Sigmoid colon (tissue), 7 donors: ENCODE results near the gene GABRB1. TPM values are rescaled to one million over a fixed set of nuclear protein-coding genes. Genes with fewer than 3 reads are reported as not detected.
A peak's percentile ranks its signal among the peaks of the same experiment; 100 is the strongest.

ENCODE experiments used
- DNase-seq: peaks from one replicate; pipeline ENCODE4 v3.0.0-alpha.2; 2019
- H3K27ac ChIP-seq, 4 donors: fragments of 200-600 bp; sonication (generic); one replicate each; pipeline ENCODE4 v1.5.1; 2016 to 2019; ENCODE audit warnings: mild to moderate bottlenecking in 1 of 4
- H3K27me3 ChIP-seq, 3 donors: fragments of 200-600 bp; sonication (generic); one replicate each; pipeline ENCODE4 v1.5.1; 2019; ENCODE audit warnings: mild to moderate bottlenecking in 1 of 3
- H3K36me3 ChIP-seq, 4 donors: fragments of 200-600 bp; sonication (generic); one replicate each; pipeline ENCODE4 v1.5.1; 2016 to 2019
- H3K4me1 ChIP-seq, 4 donors: fragments of 200-600 bp; sonication (generic); one replicate each; pipeline ENCODE4 v1.5.1; 2017 to 2019
- H3K4me3 ChIP-seq, 4 donors: fragments of 200-600 bp; sonication (generic); one replicate each; pipeline ENCODE4 v1.5.1; 2017 to 2019; ENCODE audit warnings: mild to moderate bottlenecking in 2 of 4, moderate library complexity in 1 of 4
- H3K9me3 ChIP-seq, 4 donors: fragments of 200-600 bp in 3 of 4; sonication (generic) in 3 of 4; one replicate each; pipeline versions ENCODE4 v1.5.1 to v1.6.1; 2013 to 2019
- CTCF ChIP-seq, 4 experiments: fragments of 450-650 bp in 3 of 4; fragments of 200-600 bp in 1 of 4; IDR thresholded peaks; one replicate each; pipeline ENCODE4 v1.5.1; 2016 to 2019; ENCODE audit warnings: antibody characterized with exemption in 4 of 4, mild to moderate bottlenecking in 3 of 4, moderate library complexity in 2 of 4
- EP300 ChIP-seq, 4 donors: sonication (generic); formaldehyde crosslinking; IDR thresholded peaks; one replicate each; pipeline ENCODE4 v1.6.1; 2017; ENCODE audit warnings: antibody characterized with exemption in 4 of 4
- POLR2A ChIP-seq, 2 donors: fragments of 450-650 bp; IDR thresholded peaks; one replicate each; pipeline ENCODE4 v1.6.1; 2016; ENCODE audit warnings: antibody characterized with exemption in 2 of 2, mild to moderate bottlenecking in 2 of 2, moderate library complexity in 2 of 2
- POLR2AphosphoS5 ChIP-seq, 4 donors: sonication (generic); formaldehyde crosslinking; IDR thresholded peaks; one replicate each; pipeline ENCODE4 v1.6.1; 2017; ENCODE audit warnings: antibody characterized with exemption in 4 of 4
- WGBS, 2 donors: extraction: QIAGEN DNeasy Blood & Tissue Kit; methylation state at CpG; one replicate each; pipeline ENCODE4 v1.1.7; 2013; 5-methylcytosine and 5-hydroxymethylcytosine counted together
- intact Hi-C: fragments of 100-400 bp; cut with DNase I; formaldehyde crosslinking; loops from one replicate; pipeline ENCODE4 v1.15.1; 2023
- polyA plus RNA-seq, 3 donors: library from polyadenylated mRNA; stranded (reverse); fragments of 200-250 nt; gene quantifications; one replicate each; pipeline ENCODE4 v1.2.3, GENCODE V29; 2013
- total RNA-seq, 4 donors: library from RNA; depleted of rRNA; stranded (reverse); fragments of >200 nt; gene quantifications; one replicate each; pipeline ENCODE4 v1.1.0, GENCODE V29; 2016
- donor health status: healthy with polysubstance abuse.
- donor health status: Bipolar disorder and iron deficiency.
- donor health status: healthy.

The GABRB1 gene
- total and polyA plus RNA-seq, 7 donors, result 0.22 to 1.7 (median 0.49) TPM; not detected in 2

DNA sequence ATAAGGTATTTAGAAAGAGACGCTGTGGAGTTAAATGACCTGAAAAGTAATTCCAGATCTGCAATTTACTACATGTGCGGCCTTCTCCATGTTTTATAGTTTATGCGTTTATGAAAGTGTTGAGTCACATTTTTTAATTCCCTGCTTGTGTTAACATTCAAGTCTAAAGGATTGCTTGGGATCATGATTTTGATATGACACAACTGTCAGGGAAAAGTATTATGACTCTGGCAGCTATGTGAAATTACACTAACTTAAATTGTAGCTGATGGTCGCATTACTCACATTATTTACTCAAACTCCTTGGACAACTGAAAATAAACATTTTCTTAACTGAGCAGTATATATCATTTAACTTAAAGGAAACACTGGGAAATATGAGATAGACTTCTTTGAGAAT is 14.3 kb upstream of the GABRB1 start:
- WGBS, 2 donors, result 24 to 62% methylated on average over 4 of the region's 4 CpGs
- no peak overlapping the region for H3K27ac ChIP-seq
- no peak for DNase-seq
- H3K9me3 ChIP-seq, result no peaks in the 10 kb centered on the region
- H3K4me3 ChIP-seq, result no peak overlapping the region
- H3K36me3 ChIP-seq, result no peaks in the 10 kb centered on the region
- no peaks in the 10 kb centered on the region for H3K4me1 ChIP-seq
- no peak for TF ChIP-seq CTCF (IDR thresholded peaks at IDR 0.05)
- intact Hi-C loops, result no loop called here
- no peaks in the 10 kb centered on the region for H3K27me3 ChIP-seq

DNA sequence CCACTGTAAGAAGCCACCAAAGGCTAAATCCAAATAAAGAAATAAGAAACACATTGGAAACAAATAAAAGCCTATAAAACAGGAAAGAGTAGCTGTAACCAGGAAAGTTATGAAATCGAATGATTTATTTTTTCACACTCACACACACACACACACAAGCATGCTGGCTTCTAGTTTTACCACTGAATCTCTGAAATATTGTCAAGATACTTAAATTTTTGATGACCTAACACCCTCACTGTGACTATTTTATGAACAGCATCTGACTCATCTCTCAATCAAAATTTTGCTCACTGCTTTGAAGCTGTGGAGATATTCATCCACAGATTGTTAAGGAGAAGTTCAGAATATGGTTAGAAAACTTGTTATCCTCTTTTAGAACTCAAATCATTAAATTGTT is 13.9 kb upstream of the GABRB1 start:
- H3K36me3 ChIP-seq, result no peaks in the 10 kb centered on the region
- H3K9me3 ChIP-seq, result no peaks in the 10 kb centered on the region
- no peak for TF ChIP-seq CTCF (IDR thresholded peaks at IDR 0.05)
- no peak for TF ChIP-seq POLR2AphosphoS5 (IDR thresholded peaks at IDR 0.05)
- no peak for TF ChIP-seq POLR2A (IDR thresholded peaks at IDR 0.05)
- TF ChIP-seq EP300 (IDR thresholded peaks at IDR 0.05), result no peak
- H3K27me3 ChIP-seq, result no peaks in the 10 kb centered on the region
- 42 to 63% methylated on average over 1 of the region's 1 CpG for WGBS, 2 donors
- intact Hi-C loops, result no loop called here
- no peak for DNase-seq
- no peak overlapping the region for H3K27ac ChIP-seq
- no peaks in the 10 kb centered on the region for H3K4me1 ChIP-seq
- H3K4me3 ChIP-seq, result no peak overlapping the region

- Histone ChIP-seq H3K4me3 (peak overlapping the region in 3 of 4 donors; percentile 26 to 44 (median 44)), H3K27ac (no peak overlapping the region), H3K36me3 (no peaks in the 10 kb centered on the region), H3K9me3 (no peaks in the 10 kb centered on the region), H3K4me1 (peaks cover 0 to 18% (median 13%) of the 10 kb centered on the region in 4 donors), H3K27me3 (peaks cover 10 to 29% (median 11%) of the 10 kb centered on the region in 3 donors)
- TF ChIP-seq CTCF (IDR thresholded peaks at IDR 0.05), result no peak
- no peak for TF ChIP-seq EP300 (IDR thresholded peaks at IDR 0.05)
- no peak for TF ChIP-seq POLR2A (IDR thresholded peaks at IDR 0.05)
- TF ChIP-seq POLR2AphosphoS5 (IDR thresholded peaks at IDR 0.05), result no peak
- intact Hi-C loops, result no loop called here
- 0 to 2% methylated on average over 19 of the region's 19 CpGs for WGBS, 2 donors
- no peak for DNase-seq
Observed at GRCh38 chr4:47031751-47032404, 511 bp downstream of the GABRB1 start.

GRCh38 chr4:47032405-47033106 is 1.2 kb downstream of the GABRB1 start:
- TF ChIP-seq POLR2A (IDR thresholded peaks at IDR 0.05), result no peak
- peak in 2 of 4 experiments; percentile 12 to 29 for TF ChIP-seq CTCF (IDR thresholded peaks at IDR 0.05)
- WGBS, 2 donors, result 2 to 3% methylated on average over 47 of the region's 47 CpGs
- H3K27me3 ChIP-seq, result peaks cover 10 to 29% (median 11%) of the 10 kb centered on the region in 3 donors
- no peaks in the 10 kb centered on the region for H3K9me3 ChIP-seq
- no peak overlapping the region for H3K27ac ChIP-seq
- H3K36me3 ChIP-seq, result no peaks in the 10 kb centered on the region
- peak; percentile 62 for DNase-seq
- intact Hi-C loops, result no loop called here
- H3K4me1 ChIP-seq, result peaks cover 0 to 18% (median 13%) of the 10 kb centered on the region in 4 donors
- peak overlapping the region in 3 of 4 donors; percentile 26 to 44 (median 44) for H3K4me3 ChIP-seq
